Measurements from ENCODE around the gene MLLT6.

The MLLT6 gene
- total RNA-seq = 30.3 to 130 (median 49.8) reads per million in 18 experiments

- DNase-seq = peak; percentile 56 to 62
These were observed at the start of gene MLLT6 for GRCh38 chr17:38704606-38705522. Gene MLLT6, plus strand, starts transcription at chr17:38705273. Its CDS starts 360 bp downstream, at chr17:38705633.

- DNase-seq = no peak
These were observed 47.9 kb upstream of the MLLT6 start for GRCh38 chr17:38656959-38657823.

- DNase-seq = no peak
These were observed 47.0 kb upstream of the MLLT6 start for GRCh38 chr17:38657824-38658740.

- DNase-seq = peak; percentile 5 to 60
These were observed 46.2 kb upstream of the MLLT6 start for GRCh38 chr17:38658741-38659345.

GRCh38 chr17:38659415-38659814, 45.7 kb upstream of the MLLT6 start:
- no peak for DNase-seq

GRCh38 chr17:38660097-38661025, 44.7 kb upstream of the MLLT6 start:
- DNase-seq = peak; percentile 86 to 87

GRCh38 chr17:38663125-38663751, 41.8 kb upstream of the MLLT6 start:
- DNase-seq = peak; percentile 31 to 62

- no peak for DNase-seq
These were observed 41.0 kb upstream of the MLLT6 start for GRCh38 chr17:38663964-38664644.

- peak; percentile 73 to 79 for DNase-seq
These were observed 37.8 kb upstream of the MLLT6 start for GRCh38 chr17:38667099-38667786.

- DNase-seq = no peak
These were observed 37.3 kb upstream of the MLLT6 start for GRCh38 chr17:38667787-38668122.

- DNase-seq = no peak
These were observed 35.6 kb upstream of the MLLT6 start for GRCh38 chr17:38669520-38669919.

- no peak for DNase-seq
These were observed 32.9 kb upstream of the MLLT6 start for GRCh38 chr17:38671939-38672720.

- no peak for DNase-seq
These were observed 32.0 kb upstream of the MLLT6 start for GRCh38 chr17:38672788-38673706.

GRCh38 chr17:38673707-38674013, 31.4 kb upstream of the MLLT6 start:
- no peak for DNase-seq

GRCh38 chr17:38674014-38674748, 30.9 kb upstream of the MLLT6 start:
- peak in 1 of 2 donors; percentile 26 for DNase-seq

All from inflammatory macrophage (primary cell).